Measurements from ENCODE around the gene ARHGAP26. TPM values are rescaled to one million over a fixed set of nuclear protein-coding genes. Genes with fewer than 3 reads are reported as not detected.

Gene ARHGAP26
- polyA plus RNA-seq, 1 donor (not counting 4 experiments of a cell fraction or from before 2014, with no cell fraction given) = 3.9 TPM

GRCh38 chr5:142941245-142941644 is 171.1 kb downstream of the ARHGAP26 start:
- H3K4me3 ChIP-seq (ENCODE audit: control insufficient read depth in 2 of 3, extremely low read depth in 1 of 3, insufficient read depth in 2 of 3, low read depth in 1 of 3, low read length in 3 of 3) = no peak overlapping the region
- no peak overlapping the region for H3K4me2 ChIP-seq (ENCODE audit: control insufficient read depth, extremely low read depth, insufficient read depth, low read depth, low read length)
- no peaks in the 10 kb centered on the region for H3K4me1 ChIP-seq (ENCODE audit: control insufficient read depth, extremely low read depth, insufficient read depth, low read length)
- no peaks in the 10 kb centered on the region for H3K9me1 ChIP-seq (ENCODE audit: control insufficient read depth, extremely low read depth, insufficient read depth, low read length)
- no peak overlapping the region for H3K27ac ChIP-seq (ENCODE audit: control insufficient read depth, insufficient read depth, low read length)
- no peaks in the 10 kb centered on the region for H4K20me1 ChIP-seq (ENCODE audit: control insufficient read depth, extremely low read depth, insufficient read depth, low read length)
- no peak overlapping the region for H3K9ac ChIP-seq (ENCODE audit: control insufficient read depth, extremely low read depth, insufficient read depth, low read length)
- dilution Hi-C loops (cut with MboI; ENCODE audit: extremely low pct_ligation_motif_present, low sequenced_read_pairs) = no loop called here
- no peaks in the 10 kb centered on the region for H3K9me3 ChIP-seq (ENCODE audit: control insufficient read depth, low read depth, low read length)
- no peak for DNase-seq (ENCODE audit: low read depth, low spot score)
- H3K36me3 ChIP-seq (ENCODE audit: control insufficient read depth in 2 of 2, extremely low read depth in 1 of 2, insufficient read depth in 2 of 2, low read length in 2 of 2) = no peaks in the 10 kb centered on the region
- H3K79me2 ChIP-seq (ENCODE audit: control insufficient read depth, insufficient read depth, low read length) = no peaks in the 10 kb centered on the region
- TF ChIP-seq EZH2 (IDR thresholded peaks at IDR 0.05; ENCODE audit: low read length) (no peak), CTCF (optimal IDR thresholded peaks at IDR 0.05 in 1 of 3, IDR thresholded peaks at IDR 0.05 in 1 of 3, conservative IDR thresholded peaks at IDR 0.05 in 1 of 3; ENCODE audit: extremely low read depth in 1 of 3, insufficient read depth in 2 of 3, low read length in 3 of 3) (no peak)
- FAIRE-seq = no peak
- H2AFZ ChIP-seq (ENCODE audit: control insufficient read depth, low read length) = no peak overlapping the region
- no peaks in the 10 kb centered on the region for H3K27me3 ChIP-seq (ENCODE audit: control insufficient read depth, extremely low read depth, insufficient read depth, low read length)

- Histone ChIP-seq H4K20me1 (ENCODE audit: control insufficient read depth, extremely low read depth, insufficient read depth, low read length) (no peaks in the 10 kb centered on the region), H3K36me3 (ENCODE audit: control insufficient read depth in 2 of 2, extremely low read depth in 1 of 2, insufficient read depth in 2 of 2, low read length in 2 of 2) (no peaks in the 10 kb centered on the region), H3K79me2 (ENCODE audit: control insufficient read depth, insufficient read depth, low read length) (no peaks in the 10 kb centered on the region), H3K4me3 (ENCODE audit: control insufficient read depth in 2 of 3, extremely low read depth in 1 of 3, insufficient read depth in 2 of 3, low read depth in 1 of 3, low read length in 3 of 3) (no peak overlapping the region), H3K9me1 (ENCODE audit: control insufficient read depth, extremely low read depth, insufficient read depth, low read length) (no peaks in the 10 kb centered on the region), H2AFZ (ENCODE audit: control insufficient read depth, low read length) (no peak overlapping the region), H3K4me1 (ENCODE audit: control insufficient read depth, extremely low read depth, insufficient read depth, low read length) (no peaks in the 10 kb centered on the region), H3K4me2 (ENCODE audit: control insufficient read depth, extremely low read depth, insufficient read depth, low read depth, low read length) (no peak overlapping the region), H3K9ac (ENCODE audit: control insufficient read depth, extremely low read depth, insufficient read depth, low read length) (no peak overlapping the region), H3K27me3 (ENCODE audit: control insufficient read depth, extremely low read depth, insufficient read depth, low read length) (no peaks in the 10 kb centered on the region), H3K27ac (ENCODE audit: control insufficient read depth, insufficient read depth, low read length) (no peak overlapping the region), H3K9me3 (ENCODE audit: control insufficient read depth, low read depth, low read length) (no peaks in the 10 kb centered on the region)
- no peak for DNase-seq (ENCODE audit: low read depth, low spot score)
- no peak for FAIRE-seq
- TF ChIP-seq EZH2 (IDR thresholded peaks at IDR 0.05; ENCODE audit: low read length) = no peak
- no peak for TF ChIP-seq CTCF (optimal IDR thresholded peaks at IDR 0.05 in 1 of 3, IDR thresholded peaks at IDR 0.05 in 1 of 3, conservative IDR thresholded peaks at IDR 0.05 in 1 of 3; ENCODE audit: extremely low read depth in 1 of 3, insufficient read depth in 2 of 3, low read length in 3 of 3)
- dilution Hi-C loops (cut with MboI; ENCODE audit: extremely low pct_ligation_motif_present, low sequenced_read_pairs) = no loop called here
These were observed 172.7 kb downstream of the ARHGAP26 start for GRCh38 chr5:142942901-142943300.

Measured in keratinocyte (primary cell).